Neural progenitor cell (in vitro differentiated cells): ENCODE results near the gene TRIM38. TPM values are rescaled to one million over a fixed set of nuclear protein-coding genes. Genes with fewer than 3 reads are reported as not detected.
"Not testable (repeated sequence)": the region's sequence is repeated elsewhere in the genome, so short reads cannot be mapped to it uniquely, and the experiment has no call there.

Source experiments
- DNase-seq: peaks from one replicate; pipeline ENCODE4 v3.0.0-alpha.2; 2016; ENCODE audit warnings: low spot score
- H2AFZ ChIP-seq: fragments of 200-600 bp; sonication (generic); replicated peaks from 2 replicates; pipeline ENCODE4 v1.6.1; 2016; ENCODE audit warnings: antibody characterized with exemption
- H3F3A ChIP-seq: fragments of 200-600 bp; sonication (generic); 2 replicates; pipeline ENCODE4 v1.6.1; 2016; ENCODE audit warnings: antibody characterized with exemption, low read depth
- H3K27ac ChIP-seq: fragments of 200-600 bp; sonication (generic); 2 replicates; pipeline ENCODE4 v1.5.1; 2016; ENCODE audit warnings: mild to moderate bottlenecking
- H3K27me3 ChIP-seq: fragments of 200-600 bp; sonication (generic); 2 replicates; pipeline ENCODE4 v1.6.1; 2016; ENCODE audit warnings: mild to moderate bottlenecking, moderate library complexity
- H3K36me3 ChIP-seq: fragments of 200-600 bp; sonication (generic); 2 replicates; pipeline ENCODE4 v1.5.1; 2016
- H3K4me1 ChIP-seq: fragments of 200-600 bp; sonication (generic); 2 replicates; pipeline ENCODE4 v1.6.1; 2016; ENCODE audit warnings: mixed run types
- H3K4me2 ChIP-seq: fragments of 200-600 bp; sonication (generic); 2 replicates; pipeline ENCODE4 v1.6.1; 2016
- H3K4me3 ChIP-seq: fragments of 200-600 bp; sonication (generic); 2 replicates; pipeline ENCODE4 v1.5.1; 2016
- H3K79me2 ChIP-seq: fragments of 200-600 bp; sonication (generic); 2 replicates; pipeline ENCODE4 v1.6.1; 2016; ENCODE audit warnings: low read depth
- H3K9ac ChIP-seq: fragments of 200-600 bp; sonication (generic); 2 replicates; pipeline ENCODE4 v1.6.1; 2016
- H3K9me3 ChIP-seq: fragments of 200-600 bp; sonication (generic); 2 replicates; pipeline ENCODE4 v1.5.1; 2016; ENCODE audit warnings: low read depth
- H4K20me1 ChIP-seq: fragments of 200-600 bp; sonication (generic); 2 replicates; pipeline ENCODE4 v1.6.1; 2016; ENCODE audit warnings: low read depth
- H3K27ac Mint-ChIP-seq: 3 replicates; pipeline ENCODE4 v1.8.0; 2021; ENCODE audit warnings: mixed read lengths
- H3K27me3 Mint-ChIP-seq: 2 replicates; pipeline ENCODE4 v1.8.0; 2022; ENCODE audit warnings: low read depth, mild to moderate bottlenecking, inconsistent platforms, moderate library complexity, mixed read lengths; ENCODE audit not compliant: insufficient read depth
- H3K36me3 Mint-ChIP-seq: 3 replicates; pipeline ENCODE4 v1.8.0; 2021; ENCODE audit warnings: mixed read lengths
- H3K4me1 Mint-ChIP-seq: 3 replicates; pipeline ENCODE4 v1.8.0; 2021; ENCODE audit warnings: mixed read lengths
- H3K4me3 Mint-ChIP-seq: 3 replicates; pipeline ENCODE4 v1.8.0; 2021; ENCODE audit warnings: mild to moderate bottlenecking, moderate library complexity, mixed read lengths
- H3K9me3 Mint-ChIP-seq: 3 replicates; pipeline ENCODE4 v1.8.0; 2020; ENCODE audit warnings: mixed read lengths
- EZH2 ChIP-seq: fragments of 200-600 bp; sonication (generic); IDR thresholded peaks from 2 replicates; pipeline ENCODE4 v1.6.1; 2017; ENCODE audit warnings: antibody characterized with exemption, mild to moderate bottlenecking, moderate library complexity
- EZH2phosphoT487 ChIP-seq: fragments of 200-600 bp; sonication (generic); IDR thresholded peaks from 2 replicates; pipeline ENCODE4 v1.6.1; 2017; ENCODE audit warnings: antibody characterized with exemption
- total RNA-seq: library from RNA; depleted of rRNA; stranded (reverse); fragments of >200 nt; gene quantifications from 2 replicates; pipeline ENCODE4 v1.2.3, GENCODE V29; 2015; ENCODE audit warnings: low replicate concordance
- TF ChIP-seq, protein P1 (sequence below): fragments of 200-600 bp; sonication (generic); IDR thresholded peaks from 2 replicates; pipeline ENCODE4 v1.5.1; 2017; ENCODE audit warnings: antibody characterized with exemption, mild to moderate bottlenecking

TRIM38 gene
- total RNA-seq, 1 donor from 2014 or later: 0.30 TPM

GRCh38 chr6:25992413-25993340, 30.1 kb downstream of the TRIM38 start:
- TF ChIP-seq, protein P1, sequence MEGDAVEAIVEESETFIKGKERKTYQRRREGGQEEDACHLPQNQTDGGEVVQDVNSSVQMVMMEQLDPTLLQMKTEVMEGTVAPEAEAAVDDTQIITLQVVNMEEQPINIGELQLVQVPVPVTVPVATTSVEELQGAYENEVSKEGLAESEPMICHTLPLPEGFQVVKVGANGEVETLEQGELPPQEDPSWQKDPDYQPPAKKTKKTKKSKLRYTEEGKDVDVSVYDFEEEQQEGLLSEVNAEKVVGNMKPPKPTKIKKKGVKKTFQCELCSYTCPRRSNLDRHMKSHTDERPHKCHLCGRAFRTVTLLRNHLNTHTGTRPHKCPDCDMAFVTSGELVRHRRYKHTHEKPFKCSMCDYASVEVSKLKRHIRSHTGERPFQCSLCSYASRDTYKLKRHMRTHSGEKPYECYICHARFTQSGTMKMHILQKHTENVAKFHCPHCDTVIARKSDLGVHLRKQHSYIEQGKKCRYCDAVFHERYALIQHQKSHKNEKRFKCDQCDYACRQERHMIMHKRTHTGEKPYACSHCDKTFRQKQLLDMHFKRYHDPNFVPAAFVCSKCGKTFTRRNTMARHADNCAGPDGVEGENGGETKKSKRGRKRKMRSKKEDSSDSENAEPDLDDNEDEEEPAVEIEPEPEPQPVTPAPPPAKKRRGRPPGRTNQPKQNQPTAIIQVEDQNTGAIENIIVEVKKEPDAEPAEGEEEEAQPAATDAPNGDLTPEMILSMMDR: peak; percentile 97
- TF ChIP-seq EZH2phosphoT487: no peak
- TF ChIP-seq EZH2: peak; percentile 36
- peak overlapping the region; percentile 79 for H3K4me2 ChIP-seq
- DNase-seq: peak; percentile 96
- H3K36me3 ChIP-seq: no peaks in the 10 kb centered on the region
- Mint-ChIP-seq H3K27me3 (no peaks in the 10 kb centered on the region), H3K36me3 (no peaks in the 10 kb centered on the region), H3K9me3 (no peaks in the 10 kb centered on the region), H3K27ac (no peak overlapping the region), H3K4me1 (no peaks in the 10 kb centered on the region), H3K4me3 (peak overlapping the region; percentile 86)
- peak overlapping the region; percentile 40 for H2AFZ ChIP-seq
- H3K27ac ChIP-seq: no peak overlapping the region
- H3F3A ChIP-seq: peaks cover 19% of the 10 kb centered on the region
- H4K20me1 ChIP-seq: no peaks in the 10 kb centered on the region
- peak overlapping the region; percentile 53 for H3K4me3 ChIP-seq
- H3K27me3 ChIP-seq: no peaks in the 10 kb centered on the region
- H3K9ac ChIP-seq: no peak overlapping the region
- no peaks in the 10 kb centered on the region for H3K79me2 ChIP-seq
- H3K9me3 ChIP-seq: no peaks in the 10 kb centered on the region
- peaks cover under 1% of the 10 kb centered on the region for H3K4me1 ChIP-seq

- H3K4me1 Mint-ChIP-seq, H3K9me3 ChIP-seq, H3K4me1 ChIP-seq, H3K36me3 Mint-ChIP-seq, H3K9ac ChIP-seq, H3K27ac Mint-ChIP-seq, DNase-seq, H3K36me3 ChIP-seq, H3K9me3 Mint-ChIP-seq, H2AFZ ChIP-seq, H4K20me1 ChIP-seq, H3K27me3 Mint-ChIP-seq, H3K79me2 ChIP-seq, H3K27me3 ChIP-seq, H3K27ac ChIP-seq: not testable (repeated sequence)
- peak overlapping the region; percentile 79 for H3K4me2 ChIP-seq
- H3K4me3 ChIP-seq: peak overlapping the region; percentile 53
- H3K4me3 Mint-ChIP-seq: peak overlapping the region; percentile 46
- H3F3A ChIP-seq: peaks cover 19% of the 10 kb centered on the region
Observed at GRCh38 chr6:25993341-25993684, 30.7 kb downstream of the TRIM38 start.

GRCh38 chr6:25995507-25995906, 32.9 kb downstream of the TRIM38 start:
- H4K20me1 ChIP-seq: no peaks in the 10 kb centered on the region
- H3K9ac ChIP-seq: no peak overlapping the region
- peaks cover 14% of the 10 kb centered on the region for H3K4me1 Mint-ChIP-seq
- H3K27me3 ChIP-seq: no peaks in the 10 kb centered on the region
- H3K79me2 ChIP-seq: no peaks in the 10 kb centered on the region
- H3K27ac ChIP-seq: no peak overlapping the region
- peaks cover 26% of the 10 kb centered on the region for H3F3A ChIP-seq
- H3K4me2 ChIP-seq: no peak overlapping the region
- no peaks in the 10 kb centered on the region for H3K9me3 ChIP-seq
- H3K27ac Mint-ChIP-seq: no peak overlapping the region
- H3K36me3 Mint-ChIP-seq: peaks cover 2% of the 10 kb centered on the region
- no peak overlapping the region for H3K4me3 ChIP-seq
- peaks cover 2% of the 10 kb centered on the region for H3K27me3 Mint-ChIP-seq
- H3K9me3 Mint-ChIP-seq: no peaks in the 10 kb centered on the region
- no peaks in the 10 kb centered on the region for H3K36me3 ChIP-seq
- no peak for DNase-seq
- no peak for TF ChIP-seq EZH2
- TF ChIP-seq, protein P1: no peak
- TF ChIP-seq EZH2phosphoT487: no peak
- H3K4me3 Mint-ChIP-seq: no peak overlapping the region
- H3K4me1 ChIP-seq: peaks cover 12% of the 10 kb centered on the region
- H2AFZ ChIP-seq: no peak overlapping the region

GRCh38 chr6:25997921-25998320, 35.3 kb downstream of the TRIM38 start:
- H3K79me2 ChIP-seq: no peaks in the 10 kb centered on the region
- H2AFZ ChIP-seq: no peak overlapping the region
- no peak overlapping the region for H3K4me2 ChIP-seq
- Mint-ChIP-seq H3K9me3 (no peaks in the 10 kb centered on the region), H3K36me3 (peaks cover 2% of the 10 kb centered on the region), H3K4me3 (no peak overlapping the region), H3K27me3 (peaks cover 2% of the 10 kb centered on the region), H3K4me1 (peaks cover 14% of the 10 kb centered on the region), H3K27ac (no peak overlapping the region)
- peaks cover 17% of the 10 kb centered on the region for H3F3A ChIP-seq
- H3K9me3 ChIP-seq: no peaks in the 10 kb centered on the region
- H3K4me3 ChIP-seq: no peak overlapping the region
- no peak overlapping the region for H3K27ac ChIP-seq
- H4K20me1 ChIP-seq: no peaks in the 10 kb centered on the region
- no peak overlapping the region for H3K9ac ChIP-seq
- TF ChIP-seq EZH2 (no peak), EZH2phosphoT487 (no peak)
- TF ChIP-seq, protein P1: no peak
- H3K27me3 ChIP-seq: no peaks in the 10 kb centered on the region
- peaks cover 12% of the 10 kb centered on the region for H3K4me1 ChIP-seq
- no peaks in the 10 kb centered on the region for H3K36me3 ChIP-seq
- no peak for DNase-seq
